ENCODE results near the gene TSPYL4.

Gene TSPYL4

DNA sequence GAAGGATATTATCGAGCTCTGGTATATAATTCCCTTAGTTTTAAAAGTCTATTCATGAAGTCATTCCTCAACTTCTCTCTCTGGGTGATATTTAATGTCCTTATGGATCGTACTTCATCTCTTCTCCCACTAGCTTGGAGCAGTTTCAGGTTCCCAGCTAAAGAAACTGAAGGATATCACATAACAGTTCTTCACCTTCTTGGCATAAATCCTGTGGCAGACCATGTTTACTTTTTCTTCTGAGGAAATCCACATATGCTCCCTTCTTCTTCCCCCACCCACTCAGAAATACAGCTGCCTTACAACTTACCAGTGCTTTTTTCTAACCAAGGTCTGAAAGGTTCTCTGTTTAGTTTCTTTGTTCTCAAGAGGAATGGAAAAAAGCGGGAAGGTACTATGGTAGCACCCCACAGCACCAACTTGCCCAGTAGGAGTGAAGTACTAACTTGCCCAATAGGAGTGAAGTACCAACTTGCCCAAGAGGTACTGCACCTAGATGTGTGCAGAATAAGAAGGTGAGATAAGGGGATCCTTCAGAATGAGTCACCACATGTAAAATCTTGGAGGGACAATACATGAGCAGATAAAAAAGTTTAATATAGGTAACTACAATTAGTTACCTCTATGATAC lies 53.1 kb downstream of the TSPYL4 start:
- TF ChIP-seq CTCF (IDR thresholded peaks at IDR 0.05; ENCODE audit: low read depth, low read length) = no peak
- no peak for DNase-seq (ENCODE audit: extremely low read depth, low read depth)

All from AG09319 (cell line).